Embryonic facial prominence (tissue), 1 donor: Measurements from ENCODE around the gene GDF2.

Experiments used
- DNase-seq: peaks from one replicate; pipeline ENCODE4 v3.0.0-alpha.2; 2016; ENCODE audit errors: extremely low spot score

Gene GDF2

GRCh38 chr10:47332946-47333345 is 10.7 kb downstream of the GDF2 start:
- no peak for DNase-seq

GRCh38 chr10:47333532-47333931 is 11.3 kb downstream of the GDF2 start:
- no peak for DNase-seq

- DNase-seq: no peak
These were observed 12.4 kb downstream of the GDF2 start for GRCh38 chr10:47334466-47335295.

- no peak for DNase-seq
These were observed 13.7 kb downstream of the GDF2 start for GRCh38 chr10:47335906-47336305.

- DNase-seq: no peak
These were observed 14.3 kb downstream of the GDF2 start for GRCh38 chr10:47336387-47337134.

GRCh38 chr10:47337310-47337709 is 15.1 kb downstream of the GDF2 start:
- DNase-seq: no peak

- DNase-seq: no peak
These were observed 17.0 kb downstream of the GDF2 start for GRCh38 chr10:47339186-47339735.

GRCh38 chr10:47339759-47340607 is 17.7 kb downstream of the GDF2 start:
- no peak for DNase-seq

- no peak for DNase-seq
These were observed 18.4 kb downstream of the GDF2 start for GRCh38 chr10:47340608-47341170.

GRCh38 chr10:47344996-47345870 is 23.0 kb downstream of the GDF2 start:
- DNase-seq: no peak

- no peak for DNase-seq
These were observed 24.5 kb downstream of the GDF2 start for GRCh38 chr10:47346581-47347302.

GRCh38 chr10:47347303-47347675 is 25.0 kb downstream of the GDF2 start:
- DNase-seq: no peak

- no peak for DNase-seq
These were observed 25.9 kb downstream of the GDF2 start, which contains the start of gene RBP3 for GRCh38 chr10:47348138-47348651. Gene RBP3, plus strand, starts transcription at chr10:47348363. Its CDS starts 122 bp downstream, at chr10:47348485.

- no peak for DNase-seq
These were observed 26.6 kb downstream of the GDF2 start for GRCh38 chr10:47348661-47349470.

- DNase-seq: no peak
These were observed 27.3 kb downstream of the GDF2 start for GRCh38 chr10:47349516-47349915.

GRCh38 chr10:47349941-47350371 is 27.7 kb downstream of the GDF2 start:
- DNase-seq: no peak

- DNase-seq: no peak
These were observed 28.7 kb downstream of the GDF2 start for GRCh38 chr10:47350671-47351640.
